ENCODE results near the gene ZNF584.
A peak's percentile ranks its signal among the peaks of the same experiment; 100 is the strongest.

Gene ZNF584

DNA sequence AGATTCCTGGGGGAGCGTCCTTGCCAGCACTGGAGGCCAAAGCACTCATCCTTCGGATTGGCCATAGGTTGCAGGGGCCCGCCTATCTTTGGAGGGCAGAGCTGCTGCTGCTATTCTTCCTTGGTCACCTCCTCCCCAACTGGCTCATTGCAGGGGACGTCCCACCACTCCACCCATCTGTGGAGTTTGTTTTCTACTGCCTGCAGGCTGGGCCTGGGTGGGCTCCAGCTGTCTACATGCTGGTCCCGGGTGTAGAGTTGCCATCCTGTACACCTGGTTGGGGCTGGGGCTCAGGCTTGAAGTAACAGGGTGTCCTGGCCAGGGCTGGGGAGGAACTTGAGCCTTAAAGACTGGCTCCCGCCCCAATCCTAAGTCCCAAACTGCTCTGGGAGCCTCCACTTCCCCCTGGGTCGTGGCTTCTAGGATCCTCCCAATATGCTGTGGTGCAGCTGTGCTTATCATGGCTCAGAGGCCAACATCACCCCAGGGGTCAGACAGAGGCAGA is 10.9 kb upstream of the ZNF584 start:
- Histone ChIP-seq H3K4me1 (no peaks in the 10 kb centered on the region), H3K4me3 (ENCODE audit: low read depth, low read length) (no peak overlapping the region), H3K36me3 (peaks cover 35% of the 10 kb centered on the region), H3K9me3 (no peaks in the 10 kb centered on the region), H3K27me3 (no peaks in the 10 kb centered on the region; the same call in 1 of the 2 replicates)
- no peak for DNase-seq
- TF ChIP-seq, protein P1, sequence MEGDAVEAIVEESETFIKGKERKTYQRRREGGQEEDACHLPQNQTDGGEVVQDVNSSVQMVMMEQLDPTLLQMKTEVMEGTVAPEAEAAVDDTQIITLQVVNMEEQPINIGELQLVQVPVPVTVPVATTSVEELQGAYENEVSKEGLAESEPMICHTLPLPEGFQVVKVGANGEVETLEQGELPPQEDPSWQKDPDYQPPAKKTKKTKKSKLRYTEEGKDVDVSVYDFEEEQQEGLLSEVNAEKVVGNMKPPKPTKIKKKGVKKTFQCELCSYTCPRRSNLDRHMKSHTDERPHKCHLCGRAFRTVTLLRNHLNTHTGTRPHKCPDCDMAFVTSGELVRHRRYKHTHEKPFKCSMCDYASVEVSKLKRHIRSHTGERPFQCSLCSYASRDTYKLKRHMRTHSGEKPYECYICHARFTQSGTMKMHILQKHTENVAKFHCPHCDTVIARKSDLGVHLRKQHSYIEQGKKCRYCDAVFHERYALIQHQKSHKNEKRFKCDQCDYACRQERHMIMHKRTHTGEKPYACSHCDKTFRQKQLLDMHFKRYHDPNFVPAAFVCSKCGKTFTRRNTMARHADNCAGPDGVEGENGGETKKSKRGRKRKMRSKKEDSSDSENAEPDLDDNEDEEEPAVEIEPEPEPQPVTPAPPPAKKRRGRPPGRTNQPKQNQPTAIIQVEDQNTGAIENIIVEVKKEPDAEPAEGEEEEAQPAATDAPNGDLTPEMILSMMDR (IDR thresholded peaks at IDR 0.05; ENCODE audit: low read depth, low read length), result no peak

DNA sequence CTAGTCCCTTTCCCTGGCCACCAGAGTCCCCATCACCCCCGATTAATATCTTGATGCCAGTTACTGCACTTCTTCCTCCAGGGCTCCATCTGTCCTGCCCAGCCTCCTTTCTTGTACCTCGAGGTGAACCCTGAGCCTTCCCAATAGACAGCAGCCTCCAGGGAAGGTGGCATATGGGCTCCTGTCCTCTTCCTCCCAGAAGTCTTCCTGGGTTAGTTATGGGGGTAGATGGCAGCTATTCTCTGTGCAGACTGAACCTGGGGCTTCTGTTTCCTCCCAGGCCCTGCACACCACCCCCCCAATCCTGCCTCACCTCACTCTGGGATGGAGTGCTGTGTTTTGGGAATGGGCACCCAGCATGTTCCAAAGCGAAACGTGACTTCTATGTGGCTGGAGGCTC is 10.4 kb upstream of the ZNF584 start:
- no peak for DNase-seq
- H3K4me1 ChIP-seq, result peaks cover 3% of the 10 kb centered on the region; the same call in 1 of the 2 replicates
- no peaks in the 10 kb centered on the region for H3K9me3 ChIP-seq
- peaks cover 30% of the 10 kb centered on the region for H3K36me3 ChIP-seq
- H3K27me3 ChIP-seq, result no peaks in the 10 kb centered on the region; the same call in 1 of the 2 replicates
- TF ChIP-seq, protein P1 (IDR thresholded peaks at IDR 0.05; ENCODE audit: low read depth, low read length), result no peak
- no peak overlapping the region for H3K4me3 ChIP-seq (ENCODE audit: low read depth, low read length)

DNA sequence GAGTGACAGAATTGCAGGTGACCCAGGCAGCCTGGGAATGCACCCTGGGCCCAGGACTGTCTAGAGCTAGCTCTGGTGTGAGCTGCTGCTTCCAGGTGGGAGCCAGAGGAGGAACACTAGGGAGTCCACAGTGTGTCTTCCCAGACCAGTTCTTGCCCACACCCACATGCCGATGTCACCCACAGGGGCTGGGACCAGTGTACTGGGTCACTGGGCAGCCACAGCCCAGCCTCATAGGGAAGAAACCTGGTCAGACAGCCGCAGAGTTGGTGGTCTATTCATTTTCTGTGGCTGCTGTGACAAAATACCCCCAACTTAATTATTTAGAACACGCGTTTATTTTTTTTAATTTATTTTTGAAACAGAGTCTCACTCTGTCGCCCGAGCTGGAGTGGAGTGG is 9.9 kb upstream of the ZNF584 start:
- TF ChIP-seq, protein P1 (IDR thresholded peaks at IDR 0.05; ENCODE audit: low read depth, low read length), result no peak
- H3K9me3 ChIP-seq, result no peaks in the 10 kb centered on the region

DNA sequence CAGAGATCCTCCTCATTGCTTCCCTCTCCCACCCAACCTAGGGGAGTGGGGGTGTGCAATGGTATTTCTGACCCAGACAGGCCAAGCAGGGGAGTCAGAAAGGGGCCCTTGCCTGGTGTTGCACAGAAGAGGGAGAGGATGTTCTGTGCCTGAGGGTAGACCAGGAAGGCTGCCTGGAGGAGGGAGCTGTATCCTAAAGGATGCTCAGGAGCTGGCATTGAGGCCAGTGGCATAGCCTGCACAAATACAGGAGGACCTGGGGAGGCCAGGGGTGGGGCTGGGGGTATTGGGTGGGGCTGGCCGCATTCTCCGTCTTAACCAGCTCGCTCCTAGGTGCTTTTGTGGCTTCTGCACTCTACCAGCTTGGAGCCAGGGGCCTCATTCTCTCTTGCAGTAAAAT is 8.5 kb upstream of the ZNF584 start:
- Histone ChIP-seq H3K4me3 (ENCODE audit: low read depth, low read length) (no peak overlapping the region), H3K36me3 (peaks cover 12% of the 10 kb centered on the region), H3K9me3 (no peaks in the 10 kb centered on the region), H3K27me3 (no peaks in the 10 kb centered on the region; the same call in 1 of the 2 replicates), H3K4me1 (peaks cover 3% of the 10 kb centered on the region; the same call in 1 of the 2 replicates)
- TF ChIP-seq, protein P1 (IDR thresholded peaks at IDR 0.05; ENCODE audit: low read depth, low read length), result no peak
- no peak for DNase-seq

More for the DNA sequence above, 9.9 kb upstream of the ZNF584 start:
- Histone ChIP-seq H3K4me3 (ENCODE audit: low read depth, low read length) (no peak overlapping the region), H3K4me1 (peaks cover 3% of the 10 kb centered on the region; the same call in 1 of the 2 replicates), H3K27me3 (no peaks in the 10 kb centered on the region; the same call in 1 of the 2 replicates), H3K36me3 (peaks cover 26% of the 10 kb centered on the region)
- no peak for DNase-seq

DNA sequence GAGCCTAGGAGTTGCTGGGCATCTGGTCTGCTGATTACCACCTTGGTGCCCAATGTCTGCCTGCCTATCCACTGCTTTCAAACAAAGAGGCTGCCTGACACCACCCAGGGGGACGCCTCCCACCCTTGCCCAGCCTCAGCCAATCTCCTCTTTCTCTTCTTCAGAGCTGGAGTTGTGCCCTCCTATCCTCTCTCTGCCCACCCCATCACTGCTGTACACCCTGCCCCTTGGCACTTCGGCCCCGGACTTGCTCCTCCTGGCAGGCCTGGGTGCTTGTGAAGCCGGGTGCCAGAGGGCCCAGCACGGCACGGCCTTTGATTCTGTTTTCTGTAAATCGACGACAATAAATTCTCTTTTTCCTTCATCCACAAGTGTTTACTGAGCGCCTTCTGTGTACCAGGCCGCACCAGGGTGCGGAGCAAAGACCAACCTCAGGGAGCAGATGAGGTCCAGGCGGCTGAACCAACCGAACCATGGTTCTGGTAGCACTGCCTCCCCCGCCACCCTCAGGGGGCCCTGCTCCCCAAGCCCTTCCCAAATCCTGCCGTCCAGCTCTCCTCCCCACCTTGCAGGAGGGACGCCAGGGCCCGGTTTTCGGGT is 8.0 kb upstream of the ZNF584 start:
- no peak for DNase-seq
- Histone ChIP-seq H3K4me1 (peaks cover 3% of the 10 kb centered on the region; the same call in 1 of the 2 replicates), H3K36me3 (peaks cover 7% of the 10 kb centered on the region), H3K9me3 (no peaks in the 10 kb centered on the region), H3K4me3 (ENCODE audit: low read depth, low read length) (peak overlapping the region; percentile 44), H3K27me3 (no peaks in the 10 kb centered on the region; the same call in 1 of the 2 replicates)
- TF ChIP-seq, protein P1 (IDR thresholded peaks at IDR 0.05; ENCODE audit: low read depth, low read length), result no peak
